Natural killer cell treated with Interleukin-12 subunit alpha and Interleukin-12 subunit beta and Interleukin-15 and Interleukin-18, amount 100 ng/mL, for 72 hours (primary cell): ENCODE results near the gene ETFA. TPM values are rescaled to one million over a fixed set of nuclear protein-coding genes. Genes with fewer than 3 reads are reported as not detected.
A peak's percentile ranks its signal among the peaks of the same experiment; 100 is the strongest.

Experiments used
- ATAC-seq, 2 donors: fragments of 150-1000 bp; cut with Tn5 transposase in 1 of 2; sonication (Bioruptor Pico), chemical (Tn5 transposase) in 1 of 2; 2 replicates each; pipeline ENCODE4 v1.10.0; 2021
- DNase-seq: peaks from one replicate; pipeline ENCODE4 v3.0.0; 2022; ENCODE audit warnings: low spot score
- H3K27ac Mint-ChIP-seq, 2 donors: 1 replicate in 1 of 2; 2 replicates in 1 of 2; pipeline ENCODE4 v1.8.0; 2022; ENCODE audit warnings: mixed read lengths in 2 of 2, mild to moderate bottlenecking in 1 of 2, moderate library complexity in 1 of 2
- H3K27me3 Mint-ChIP-seq, 2 donors: 1 replicate in 1 of 2; 2 replicates in 1 of 2; pipeline ENCODE4 v1.8.0; 2022; ENCODE audit warnings: mixed read lengths in 2 of 2
- H3K36me3 Mint-ChIP-seq: one replicate; pipeline ENCODE4 v1.8.0; 2022; ENCODE audit warnings: mixed read lengths
- H3K4me1 Mint-ChIP-seq, 2 donors: 1 replicate in 1 of 2; 2 replicates in 1 of 2; pipeline ENCODE4 v1.8.0; 2022; ENCODE audit warnings: low read depth in 2 of 2, mixed read lengths in 2 of 2, mild to moderate bottlenecking in 1 of 2
- H3K4me3 Mint-ChIP-seq: one replicate; pipeline ENCODE4 v1.8.0; 2022; ENCODE audit warnings: mixed read lengths
- H3K9me3 Mint-ChIP-seq: 2 replicates; pipeline ENCODE4 v1.8.0; 2022; ENCODE audit warnings: mixed read lengths
- total RNA-seq, 2 donors: library from RNA; stranded (reverse); gene quantifications; one replicate each; pipeline ENCODE4 v1.2.3, GENCODE V29; 2022

ETFA gene
- total RNA-seq, 2 donors from 2014 or later: 120 to 160 TPM

GRCh38 chr15:76259392-76259791 is 51.9 kb downstream of the ETFA start:
- Mint-ChIP-seq H3K4me3 (no peak overlapping the region), H3K9me3 (peaks cover 12% of the 10 kb centered on the region), H3K36me3 (peaks cover 33% of the 10 kb centered on the region), H3K27ac (no peak overlapping the region), H3K27me3 (no peaks in the 10 kb centered on the region), H3K4me1 (peaks cover 6 to 8% of the 10 kb centered on the region in 2 donors)
- DNase-seq: no peak
- ATAC-seq: no peak

GRCh38 chr15:76258460-76258859 is 52.8 kb downstream of the ETFA start:
- H3K36me3 Mint-ChIP-seq: peaks cover 24% of the 10 kb centered on the region
- no peak overlapping the region for H3K27ac Mint-ChIP-seq
- peaks cover 9% of the 10 kb centered on the region for H3K9me3 Mint-ChIP-seq
- no peak for DNase-seq
- no peak overlapping the region for H3K4me3 Mint-ChIP-seq
- H3K4me1 Mint-ChIP-seq: peaks cover 6 to 7% of the 10 kb centered on the region in 2 donors
- no peak for ATAC-seq
- no peaks in the 10 kb centered on the region for H3K27me3 Mint-ChIP-seq

DNA sequence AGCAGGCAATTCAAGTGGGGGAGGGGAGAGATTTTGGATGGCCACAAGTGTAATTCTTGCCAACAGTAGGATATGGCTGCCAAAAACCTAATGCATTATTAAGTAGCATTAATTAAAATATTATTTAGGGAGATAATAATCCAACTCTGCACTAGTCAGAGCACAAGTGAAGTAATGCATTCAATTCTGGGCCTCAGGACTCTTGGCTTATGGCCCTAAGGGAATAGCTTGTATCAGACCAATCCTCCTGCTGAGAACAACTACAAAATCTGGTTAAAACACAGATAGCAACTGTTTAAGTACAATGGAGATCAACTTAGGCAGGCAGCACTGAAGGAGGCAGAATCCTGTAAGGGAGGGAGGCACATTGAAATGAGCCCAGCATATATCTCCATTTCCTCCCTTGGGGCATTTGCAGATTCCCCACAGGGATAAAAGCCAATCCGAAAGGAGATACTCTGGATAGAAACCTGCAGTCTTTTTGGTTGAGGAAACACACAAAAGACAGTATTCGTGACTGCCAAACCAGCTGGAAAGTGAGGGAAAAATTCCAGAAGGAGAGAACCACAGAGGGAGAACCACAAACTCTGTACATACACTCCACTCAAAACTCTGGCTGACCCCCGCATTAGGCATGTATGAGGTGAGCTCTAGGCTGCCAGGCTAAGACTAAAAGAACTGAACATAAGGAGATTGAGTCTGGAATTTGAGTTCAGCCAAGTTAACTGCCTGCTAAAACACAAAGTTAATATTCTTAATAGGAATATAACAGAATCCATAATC is 57.4 kb downstream of the ETFA start:
- Mint-ChIP-seq H3K4me3 (no peak overlapping the region), H3K27me3 (no peaks in the 10 kb centered on the region), H3K9me3 (no peaks in the 10 kb centered on the region), H3K36me3 (no peaks in the 10 kb centered on the region), H3K4me1 (no peaks in the 10 kb centered on the region), H3K27ac (no peak overlapping the region)
- no peak for ATAC-seq
- DNase-seq: no peak

- no peaks in the 10 kb centered on the region for H3K27me3 Mint-ChIP-seq
- H3K4me1 Mint-ChIP-seq: no peaks in the 10 kb centered on the region
- DNase-seq (no peak), ATAC-seq (no peak)
- H3K27ac Mint-ChIP-seq: no peak overlapping the region
- H3K9me3 Mint-ChIP-seq: no peaks in the 10 kb centered on the region
- no peak overlapping the region for H3K4me3 Mint-ChIP-seq
- no peaks in the 10 kb centered on the region for H3K36me3 Mint-ChIP-seq
Measured at GRCh38 chr15:76252249-76252648, 59.0 kb downstream of the ETFA start.

- no peak overlapping the region for H3K27ac Mint-ChIP-seq
- no peaks in the 10 kb centered on the region for H3K9me3 Mint-ChIP-seq
- ATAC-seq (no peak), DNase-seq (no peak)
- no peak overlapping the region for H3K4me3 Mint-ChIP-seq
- H3K27me3 Mint-ChIP-seq: no peaks in the 10 kb centered on the region
- H3K4me1 Mint-ChIP-seq: no peaks in the 10 kb centered on the region
- no peaks in the 10 kb centered on the region for H3K36me3 Mint-ChIP-seq
Measured at GRCh38 chr15:76251717-76252116, 59.6 kb downstream of the ETFA start.

DNA sequence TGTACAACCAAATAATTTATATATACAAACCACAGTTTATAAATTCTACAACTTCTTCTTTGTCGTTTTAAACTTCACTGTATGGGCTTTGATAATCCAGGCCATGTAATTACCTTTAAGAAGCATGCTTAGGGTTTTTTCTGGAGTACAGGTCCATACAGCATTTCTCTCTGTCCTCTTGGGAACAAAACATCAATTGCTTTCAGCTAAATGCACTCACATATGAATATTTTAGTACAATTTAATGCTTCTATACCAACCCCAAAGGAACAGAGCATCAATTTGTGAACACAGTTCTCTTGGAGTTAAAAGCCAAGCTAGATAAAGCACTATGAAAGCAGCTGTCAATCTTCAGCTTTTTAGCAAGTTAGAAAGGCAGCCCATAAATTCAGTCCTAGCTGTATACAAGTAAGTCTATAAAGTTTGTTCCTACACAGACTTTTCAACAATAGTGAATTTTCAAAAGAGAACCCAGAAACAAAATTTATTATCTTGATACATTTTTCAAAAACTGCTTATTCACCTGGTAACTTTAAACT is 66.1 kb downstream of the ETFA start:
- Mint-ChIP-seq H3K36me3 (peaks cover 8% of the 10 kb centered on the region), H3K27me3 (no peaks in the 10 kb centered on the region), H3K27ac (no peak overlapping the region), H3K9me3 (no peaks in the 10 kb centered on the region), H3K4me3 (no peak overlapping the region), H3K4me1 (no peaks in the 10 kb centered on the region)
- ATAC-seq: no peak
- DNase-seq: no peak

- no peak for ATAC-seq
Measured at GRCh38 chr15:76239786-76240185, 71.5 kb downstream of the ETFA start.

GRCh38 chr15:76236350-76236749 is 74.9 kb downstream of the ETFA start:
- Mint-ChIP-seq H3K36me3 (no peaks in the 10 kb centered on the region), H3K27me3 (no peaks in the 10 kb centered on the region), H3K9me3 (no peaks in the 10 kb centered on the region), H3K27ac (no peak overlapping the region), H3K4me1 (peaks cover 0 to 3% of the 10 kb centered on the region in 2 donors), H3K4me3 (no peak overlapping the region)
- ATAC-seq: no peak
- DNase-seq: no peak

More at GRCh38 chr15:76239786-76240185, 71.5 kb downstream of the ETFA start:
- no peak for DNase-seq
- H3K4me1 Mint-ChIP-seq: no peaks in the 10 kb centered on the region
- H3K27me3 Mint-ChIP-seq: no peaks in the 10 kb centered on the region
- H3K4me3 Mint-ChIP-seq: no peak overlapping the region
- H3K9me3 Mint-ChIP-seq: no peaks in the 10 kb centered on the region
- no peak overlapping the region for H3K27ac Mint-ChIP-seq
- H3K36me3 Mint-ChIP-seq: peaks cover 8% of the 10 kb centered on the region

DNA sequence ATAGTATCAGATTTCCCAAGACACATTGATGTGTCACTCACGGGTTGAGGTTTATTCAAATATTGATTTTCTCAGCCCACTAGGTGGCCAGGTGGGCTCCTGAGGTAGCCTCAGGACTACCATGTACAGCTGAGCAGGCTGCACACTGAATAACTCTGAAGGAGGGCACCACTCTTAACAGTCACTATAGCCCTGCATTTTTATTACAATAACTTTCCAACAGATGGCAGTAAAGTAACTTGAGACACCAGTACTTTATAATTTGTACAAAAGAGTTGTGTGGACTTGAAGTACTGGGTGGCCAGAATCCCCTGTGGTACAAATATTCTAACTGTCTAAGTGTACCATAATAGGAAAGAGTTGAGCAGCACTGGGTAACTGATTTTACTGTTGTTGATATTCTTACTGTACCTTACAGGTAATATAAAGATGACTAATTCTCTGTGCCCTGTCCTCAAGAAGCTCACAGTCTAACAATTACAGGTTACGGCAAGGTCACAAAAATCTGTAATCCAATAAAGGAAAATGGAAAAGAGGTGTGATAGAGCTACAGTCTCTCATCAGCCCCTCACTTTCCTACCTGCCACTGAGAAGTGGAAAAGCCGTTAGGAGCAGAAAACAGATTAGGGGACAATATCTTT is 76.0 kb downstream of the ETFA start:
- Mint-ChIP-seq H3K4me1 (peaks cover 0 to 3% of the 10 kb centered on the region in 2 donors), H3K27ac (no peak overlapping the region), H3K36me3 (no peaks in the 10 kb centered on the region), H3K27me3 (no peaks in the 10 kb centered on the region), H3K9me3 (no peaks in the 10 kb centered on the region), H3K4me3 (no peak overlapping the region)
- DNase-seq (no peak), ATAC-seq (peak; percentile 33 to 59)

DNA sequence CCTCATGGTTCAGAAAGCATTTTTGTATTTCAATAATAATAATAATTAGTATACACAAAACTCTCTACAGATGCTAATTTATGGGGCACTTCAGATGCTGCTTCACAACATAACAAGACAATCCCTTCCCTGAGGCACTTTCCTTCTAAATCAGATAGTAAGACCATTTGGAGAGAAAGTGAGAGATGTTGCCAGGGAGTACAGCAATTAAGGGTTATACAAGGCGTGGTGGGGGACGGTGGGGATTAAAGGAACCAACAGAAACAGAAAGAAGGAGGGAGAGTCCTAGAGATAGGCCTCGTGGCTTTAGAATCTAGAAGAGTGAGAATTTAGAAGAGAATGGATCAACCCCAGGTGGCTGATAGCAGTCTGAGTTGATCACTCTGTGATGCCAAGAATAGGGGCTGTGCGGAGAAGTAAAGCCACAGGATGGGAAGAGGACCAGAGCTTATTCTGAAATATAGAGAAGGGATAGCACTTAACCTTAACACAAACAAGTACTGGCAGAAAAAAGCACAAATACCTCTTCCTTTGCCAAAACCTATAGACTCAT is 76.9 kb downstream of the ETFA start:
- H3K4me3 Mint-ChIP-seq: no peak overlapping the region
- no peaks in the 10 kb centered on the region for H3K27me3 Mint-ChIP-seq
- H3K36me3 Mint-ChIP-seq: no peaks in the 10 kb centered on the region
- DNase-seq (no peak), ATAC-seq (no peak)
- no peaks in the 10 kb centered on the region for H3K9me3 Mint-ChIP-seq
- H3K4me1 Mint-ChIP-seq: peaks cover 0 to 3% of the 10 kb centered on the region in 2 donors
- H3K27ac Mint-ChIP-seq: no peak overlapping the region

DNA sequence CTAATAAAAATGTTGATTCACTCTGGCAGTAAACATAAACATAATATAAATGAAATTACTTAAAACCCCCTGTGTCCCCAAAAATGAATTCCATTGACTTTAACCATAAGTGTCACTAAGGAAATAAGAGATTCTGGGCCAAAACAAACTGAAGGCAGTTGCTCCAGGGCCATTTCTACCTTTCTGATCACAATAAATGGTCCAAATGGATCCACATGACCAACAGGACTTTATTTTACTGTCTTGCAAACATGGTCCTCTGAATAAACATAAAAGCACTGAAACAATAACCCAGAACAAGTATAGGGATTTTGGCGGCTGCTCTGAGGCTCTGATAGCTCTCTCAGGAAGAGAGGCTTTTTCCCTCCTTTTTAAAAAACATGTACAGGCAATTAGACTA is 77.3 kb downstream of the ETFA start:
- no peaks in the 10 kb centered on the region for H3K27me3 Mint-ChIP-seq
- H3K27ac Mint-ChIP-seq: no peak overlapping the region
- no peaks in the 10 kb centered on the region for H3K36me3 Mint-ChIP-seq
- H3K9me3 Mint-ChIP-seq: no peaks in the 10 kb centered on the region
- peaks cover 0 to 3% of the 10 kb centered on the region in 2 donors for H3K4me1 Mint-ChIP-seq
- DNase-seq (no peak), ATAC-seq (no peak)
- no peak overlapping the region for H3K4me3 Mint-ChIP-seq

DNA sequence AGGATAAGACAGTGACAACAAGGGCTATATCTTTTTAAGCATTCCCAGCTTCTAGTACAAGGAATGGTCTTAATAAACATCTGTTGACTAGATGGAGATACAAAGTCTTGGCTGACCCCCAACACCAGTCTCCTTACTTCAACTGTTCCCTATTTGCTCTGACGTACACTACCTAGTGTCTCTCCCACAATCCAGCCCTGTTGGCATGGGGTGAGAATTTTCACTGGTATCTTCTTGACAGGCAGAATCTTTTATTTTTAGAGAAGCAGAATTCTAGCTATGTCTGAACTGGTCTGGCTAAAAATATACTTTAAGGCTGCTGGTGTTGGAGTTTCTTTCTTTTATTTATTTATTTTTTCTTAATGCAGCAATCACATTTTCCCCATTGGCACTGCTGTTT is 82.0 kb downstream of the ETFA start:
- DNase-seq (no peak), ATAC-seq (no peak)
- no peak overlapping the region for H3K27ac Mint-ChIP-seq
- peaks cover 5% of the 10 kb centered on the region for H3K36me3 Mint-ChIP-seq
- H3K4me3 Mint-ChIP-seq: no peak overlapping the region
- peaks cover 0 to under 1% of the 10 kb centered on the region in 2 donors for H3K4me1 Mint-ChIP-seq
- no peaks in the 10 kb centered on the region for H3K9me3 Mint-ChIP-seq
- no peaks in the 10 kb centered on the region for H3K27me3 Mint-ChIP-seq

DNA sequence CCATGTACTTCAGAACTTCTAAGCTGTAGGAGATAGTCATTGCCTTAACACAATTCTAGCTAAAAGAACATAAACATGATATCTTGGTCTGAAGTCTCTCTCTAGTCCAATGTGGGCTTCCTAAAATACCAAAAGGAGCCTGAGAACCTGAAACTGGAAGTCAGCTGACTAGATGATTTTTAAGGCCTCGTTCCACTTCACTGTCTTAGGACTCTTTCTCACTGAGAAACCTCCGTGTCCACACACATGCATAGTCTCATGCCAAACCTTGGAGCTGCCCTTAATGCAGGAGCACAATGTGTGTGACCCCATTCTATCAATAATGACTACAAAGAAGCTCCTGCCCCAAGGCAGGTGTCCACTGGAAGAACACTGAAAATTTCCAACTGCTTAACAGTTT is 87.7 kb downstream of the ETFA start:
- peaks cover 10% of the 10 kb centered on the region for H3K36me3 Mint-ChIP-seq
- H3K27me3 Mint-ChIP-seq: no peaks in the 10 kb centered on the region
- H3K27ac Mint-ChIP-seq: no peak overlapping the region
- peaks cover 7 to 13% of the 10 kb centered on the region in 2 donors for H3K4me1 Mint-ChIP-seq
- no peak for DNase-seq
- ATAC-seq: no peak
- no peaks in the 10 kb centered on the region for H3K9me3 Mint-ChIP-seq
- H3K4me3 Mint-ChIP-seq: no peak overlapping the region

GRCh38 chr15:76222159-76222558 is 89.1 kb downstream of the ETFA start:
- H3K27me3 Mint-ChIP-seq: no peaks in the 10 kb centered on the region
- peaks cover 13 to 18% of the 10 kb centered on the region in 2 donors for H3K4me1 Mint-ChIP-seq
- H3K9me3 Mint-ChIP-seq: no peaks in the 10 kb centered on the region
- no peak overlapping the region for H3K27ac Mint-ChIP-seq
- no peak for DNase-seq
- no peak overlapping the region for H3K4me3 Mint-ChIP-seq
- ATAC-seq: no peak
- peaks cover 13% of the 10 kb centered on the region for H3K36me3 Mint-ChIP-seq
